ENCODE measurements around the gene GRPR. TPM values are rescaled to one million over a fixed set of nuclear protein-coding genes. Genes with fewer than 3 reads are reported as not detected.

Gene GRPR
- total RNA-seq, 2 donors from 2014 or later, result 3.1 to 5.6 TPM

DNA sequence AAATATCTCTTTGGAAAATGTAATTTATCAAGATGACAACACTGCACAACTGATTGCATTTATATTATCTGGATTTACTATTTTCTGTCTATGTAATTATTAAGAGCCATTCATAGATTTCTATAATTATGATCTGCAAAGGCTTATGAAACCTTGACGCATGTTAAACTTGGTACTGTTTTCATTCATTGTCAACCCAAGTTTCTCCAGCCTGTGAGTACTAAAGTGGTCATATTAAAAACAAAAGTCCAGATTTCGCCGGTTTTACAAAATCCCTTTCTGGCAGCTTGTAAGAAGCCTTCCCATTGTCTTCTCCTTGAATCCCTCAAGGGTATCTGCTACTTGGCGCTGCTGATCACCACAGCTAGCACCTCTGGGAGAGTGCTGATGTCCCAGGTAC lies 19.7 kb upstream of the GRPR start:
- no peaks in the 10 kb centered on the region for H3K4me1 ChIP-seq
- no peak overlapping the region for H3K27ac ChIP-seq
- WGBS, 2 donors, result 95 to 100% methylated on average over 4 of the region's 4 CpGs
- ATAC-seq (no peak), DNase-seq (no peak)
- H3K36me3 ChIP-seq (replicated peaks in 1 of 2; ENCODE audit: insufficient read depth in 1 of 2, low read depth in 2 of 2), result no peaks in the 10 kb centered on the region
- no peaks in the 10 kb centered on the region for H3K27me3 ChIP-seq
- no peak for TF ChIP-seq POLR2A (IDR thresholded peaks at IDR 0.05)
- TF ChIP-seq, protein P1, sequence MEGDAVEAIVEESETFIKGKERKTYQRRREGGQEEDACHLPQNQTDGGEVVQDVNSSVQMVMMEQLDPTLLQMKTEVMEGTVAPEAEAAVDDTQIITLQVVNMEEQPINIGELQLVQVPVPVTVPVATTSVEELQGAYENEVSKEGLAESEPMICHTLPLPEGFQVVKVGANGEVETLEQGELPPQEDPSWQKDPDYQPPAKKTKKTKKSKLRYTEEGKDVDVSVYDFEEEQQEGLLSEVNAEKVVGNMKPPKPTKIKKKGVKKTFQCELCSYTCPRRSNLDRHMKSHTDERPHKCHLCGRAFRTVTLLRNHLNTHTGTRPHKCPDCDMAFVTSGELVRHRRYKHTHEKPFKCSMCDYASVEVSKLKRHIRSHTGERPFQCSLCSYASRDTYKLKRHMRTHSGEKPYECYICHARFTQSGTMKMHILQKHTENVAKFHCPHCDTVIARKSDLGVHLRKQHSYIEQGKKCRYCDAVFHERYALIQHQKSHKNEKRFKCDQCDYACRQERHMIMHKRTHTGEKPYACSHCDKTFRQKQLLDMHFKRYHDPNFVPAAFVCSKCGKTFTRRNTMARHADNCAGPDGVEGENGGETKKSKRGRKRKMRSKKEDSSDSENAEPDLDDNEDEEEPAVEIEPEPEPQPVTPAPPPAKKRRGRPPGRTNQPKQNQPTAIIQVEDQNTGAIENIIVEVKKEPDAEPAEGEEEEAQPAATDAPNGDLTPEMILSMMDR (IDR thresholded peaks at IDR 0.05), result no peak
- H3K4me3 ChIP-seq, result no peak overlapping the region
- intact Hi-C loops (cut with DNase I), result no loop called here
- H3K9me3 ChIP-seq, result no peaks in the 10 kb centered on the region

DNA sequence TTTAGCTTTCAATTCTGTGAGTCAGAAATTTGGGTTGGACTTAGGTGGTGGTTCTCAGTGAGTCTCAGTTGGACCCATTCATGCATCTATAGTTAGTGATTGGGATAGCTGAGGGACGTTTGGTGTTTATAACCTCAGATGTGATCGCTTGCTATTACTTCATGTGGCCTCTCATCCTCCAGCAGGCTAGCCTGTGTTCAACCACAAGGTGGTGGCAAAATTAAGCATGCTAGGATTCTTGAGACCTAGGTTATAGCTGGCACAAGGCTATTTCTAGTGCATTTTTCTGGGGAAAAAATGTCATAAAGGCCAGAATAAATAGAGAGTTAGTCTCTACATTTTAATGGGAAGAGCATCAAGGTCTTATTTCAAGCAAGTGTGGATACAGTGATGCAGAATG lies 10.9 kb upstream of the GRPR start:
- Histone ChIP-seq H3K36me3 (replicated peaks in 1 of 2; ENCODE audit: insufficient read depth in 1 of 2, low read depth in 2 of 2) (no peaks in the 10 kb centered on the region), H3K27me3 (no peaks in the 10 kb centered on the region), H3K4me1 (no peaks in the 10 kb centered on the region), H3K9me3 (no peaks in the 10 kb centered on the region), H3K27ac (no peak overlapping the region), H3K4me3 (no peak overlapping the region)
- intact Hi-C loops (cut with DNase I), result no loop called here
- TF ChIP-seq, protein P1 (IDR thresholded peaks at IDR 0.05), result no peak
- TF ChIP-seq POLR2A (IDR thresholded peaks at IDR 0.05), result no peak
- 47 to 55% methylated on average over 2 of the region's 2 CpGs for WGBS, 2 donors
- no peak for DNase-seq
- no peak for ATAC-seq

DNA sequence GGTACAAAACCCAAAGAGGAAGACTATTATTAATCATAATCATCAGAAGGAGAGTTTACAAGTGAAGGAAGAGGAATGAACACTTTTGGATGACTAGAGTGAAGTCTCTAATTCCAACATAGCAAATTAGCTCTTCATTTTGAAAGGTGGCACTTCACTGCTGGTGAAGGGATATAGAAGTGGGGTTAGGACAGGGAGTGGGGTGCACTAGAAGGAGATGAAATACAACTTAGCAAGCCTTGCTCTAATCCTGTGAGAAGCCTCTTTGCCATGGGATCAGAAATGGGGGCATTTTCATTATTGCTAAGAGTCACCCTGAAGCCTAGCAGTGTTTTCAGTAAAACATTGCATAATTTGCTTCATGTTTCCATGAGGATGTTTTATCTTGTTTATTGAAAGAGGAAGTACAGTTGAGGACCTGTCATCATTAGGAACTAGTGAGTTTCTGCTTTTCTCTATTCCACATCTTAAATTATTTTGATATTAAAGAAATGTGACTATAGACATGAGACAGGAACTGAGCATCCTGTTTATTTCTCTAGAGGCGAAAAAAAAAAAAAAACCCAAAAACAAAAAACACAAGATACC lies 9.3 kb upstream of the GRPR start:
- intact Hi-C loops (cut with DNase I), result no loop called here

DNA sequence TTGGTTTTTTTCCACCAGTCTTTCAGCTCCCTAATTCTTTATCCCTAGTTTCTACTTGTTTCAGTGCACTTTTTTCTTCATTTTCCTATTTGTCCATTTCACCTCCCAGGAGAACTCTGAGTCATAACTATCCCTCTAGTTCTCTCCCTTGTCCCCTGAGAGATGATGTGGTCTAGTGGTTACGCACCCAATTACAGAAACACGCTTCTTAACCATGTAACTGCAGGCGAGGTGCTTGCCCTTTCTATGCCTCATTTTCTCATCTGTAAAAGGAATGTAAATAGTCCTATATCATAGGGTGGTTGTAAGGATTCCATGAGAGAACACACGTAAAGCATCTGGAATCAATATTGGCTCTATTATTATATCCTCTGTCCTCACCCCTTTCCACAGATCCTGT lies 8.8 kb upstream of the GRPR start:
- H3K36me3 ChIP-seq (replicated peaks in 1 of 2; ENCODE audit: insufficient read depth in 1 of 2, low read depth in 2 of 2), result no peaks in the 10 kb centered on the region
- no peak for TF ChIP-seq POLR2A (IDR thresholded peaks at IDR 0.05)
- TF ChIP-seq, protein P1 (IDR thresholded peaks at IDR 0.05), result no peak
- WGBS, 2 donors, result 67 to 87% methylated on average over 3 to 4 of the region's 4 CpGs
- H3K27ac ChIP-seq, result no peak overlapping the region
- intact Hi-C loops (cut with DNase I), result no loop called here
- no peaks in the 10 kb centered on the region for H3K4me1 ChIP-seq
- ATAC-seq (no peak), DNase-seq (no peak)
- H3K9me3 ChIP-seq, result no peaks in the 10 kb centered on the region
- no peak overlapping the region for H3K4me3 ChIP-seq
- no peaks in the 10 kb centered on the region for H3K27me3 ChIP-seq

More for the DNA sequence above, 9.3 kb upstream of the GRPR start:
- Histone ChIP-seq H3K27ac (no peak overlapping the region), H3K27me3 (no peaks in the 10 kb centered on the region), H3K4me3 (no peak overlapping the region), H3K9me3 (no peaks in the 10 kb centered on the region), H3K4me1 (no peaks in the 10 kb centered on the region), H3K36me3 (replicated peaks in 1 of 2; ENCODE audit: insufficient read depth in 1 of 2, low read depth in 2 of 2) (no peaks in the 10 kb centered on the region)
- ATAC-seq, result no peak
- 64 to 80% methylated on average over 1 of the region's 1 CpG for WGBS, 2 donors
- DNase-seq, result no peak
- no peak for TF ChIP-seq POLR2A (IDR thresholded peaks at IDR 0.05)
- TF ChIP-seq, protein P1 (IDR thresholded peaks at IDR 0.05), result no peak
